ENCODE measurements around the gene CNTNAP5. TPM values are rescaled to one million over a fixed set of nuclear protein-coding genes. Genes with fewer than 3 reads are reported as not detected.

CNTNAP5 gene
- total and polyA plus RNA-seq, 7 donors = not detected

DNA sequence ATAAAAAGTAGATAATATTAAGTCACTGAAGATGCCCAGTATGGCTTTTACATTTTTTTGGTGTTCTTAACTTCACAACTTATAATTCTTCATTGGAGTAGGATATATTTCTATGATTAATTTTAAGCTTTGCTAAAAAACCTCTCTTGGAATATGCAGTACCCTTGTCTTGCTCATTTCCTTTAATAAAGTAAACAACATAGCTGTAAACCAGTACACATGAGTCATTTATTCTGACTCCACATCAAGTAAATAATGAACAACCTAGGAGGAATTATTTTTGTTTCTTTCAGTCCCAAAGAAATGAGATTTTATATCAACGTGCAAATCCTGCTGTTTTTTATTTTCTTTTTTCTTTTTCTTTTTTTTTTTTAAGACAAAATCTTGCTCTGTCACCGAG, 869.1 kb downstream of the CNTNAP5 start:
- no peak overlapping the region for H3K27ac ChIP-seq
- H3K4me1 ChIP-seq = no peaks in the 10 kb centered on the region
- no peaks in the 10 kb centered on the region for H3K9me3 ChIP-seq
- H3K27me3 ChIP-seq (ENCODE audit: insufficient read depth in 3 of 3, low read length in 2 of 3) = no peaks in the 10 kb centered on the region
- no peak for ATAC-seq
- H3K36me3 ChIP-seq (ENCODE audit: insufficient read depth in 1 of 2, low read depth in 1 of 2) = no peaks in the 10 kb centered on the region
- DNase-seq = no peak
- no peak for TF ChIP-seq CTCF (IDR thresholded peaks at IDR 0.05)
- intact Hi-C loops (cut with DNase I) = no loop called here
- no peak overlapping the region for H3K4me3 ChIP-seq
- 45 to 75% (median 59%) methylated on average over 2 of the region's 2 CpGs for WGBS, 3 donors

DNA sequence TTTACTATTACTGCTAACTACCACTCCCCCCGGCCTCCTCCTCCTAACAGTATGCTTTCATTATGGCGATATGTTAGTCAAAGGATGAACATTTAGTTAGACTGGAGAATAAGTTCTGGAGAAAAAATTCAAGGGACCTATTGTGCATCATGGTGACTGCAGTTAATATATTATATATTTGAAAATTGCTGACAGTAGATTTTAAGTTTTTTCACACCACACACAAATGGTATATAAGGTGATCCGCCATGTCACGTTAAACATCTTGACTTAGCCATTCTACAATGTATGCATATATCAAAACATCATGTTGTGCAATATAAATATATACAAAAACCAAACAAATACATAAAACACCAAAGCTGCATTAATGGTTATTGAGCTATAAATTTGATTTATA, 873.7 kb downstream of the CNTNAP5 start:
- Histone ChIP-seq H3K27ac (no peak overlapping the region), H3K27me3 (ENCODE audit: insufficient read depth in 3 of 3, low read length in 2 of 3) (no peaks in the 10 kb centered on the region), H3K36me3 (ENCODE audit: insufficient read depth in 1 of 2, low read depth in 1 of 2) (no peaks in the 10 kb centered on the region), H3K9me3 (no peaks in the 10 kb centered on the region), H3K4me1 (no peaks in the 10 kb centered on the region), H3K4me3 (no peak overlapping the region)
- WGBS, 3 donors = 92 to 97% (median 96%) methylated on average over 4 of the region's 4 CpGs
- intact Hi-C loops (cut with DNase I) = no loop called here
- no peak for TF ChIP-seq CTCF (IDR thresholded peaks at IDR 0.05)
- ATAC-seq (no peak), DNase-seq (no peak)

GRCh38 chr2:124908411-124908810, 883.3 kb downstream of the CNTNAP5 start:
- H3K36me3 ChIP-seq (ENCODE audit: insufficient read depth in 1 of 2, low read depth in 1 of 2) = no peaks in the 10 kb centered on the region
- WGBS, 3 donors = 80 to 84% (median 82%) methylated on average over 2 of the region's 2 CpGs

GRCh38 chr2:124911560-124911959, 886.5 kb downstream of the CNTNAP5 start:
- intact Hi-C loops (cut with DNase I) = no loop called here
- Histone ChIP-seq H3K9me3 (no peaks in the 10 kb centered on the region), H3K27ac (no peak overlapping the region), H3K27me3 (ENCODE audit: insufficient read depth in 3 of 3, low read length in 2 of 3) (no peaks in the 10 kb centered on the region), H3K4me3 (no peak overlapping the region), H3K36me3 (ENCODE audit: insufficient read depth in 1 of 2, low read depth in 1 of 2) (no peaks in the 10 kb centered on the region), H3K4me1 (no peaks in the 10 kb centered on the region)
- 39 to 52% (median 49%) methylated on average over 5 of the region's 5 CpGs for WGBS, 3 donors
- DNase-seq (no peak), ATAC-seq (no peak)
- TF ChIP-seq CTCF (IDR thresholded peaks at IDR 0.05) = no peak

More at GRCh38 chr2:124908411-124908810, 883.3 kb downstream of the CNTNAP5 start:
- Histone ChIP-seq H3K27ac (no peak overlapping the region), H3K27me3 (ENCODE audit: insufficient read depth in 3 of 3, low read length in 2 of 3) (no peaks in the 10 kb centered on the region), H3K4me3 (no peak overlapping the region), H3K9me3 (no peaks in the 10 kb centered on the region), H3K4me1 (no peaks in the 10 kb centered on the region)
- intact Hi-C loops (cut with DNase I) = no loop called here
- no peak for TF ChIP-seq CTCF (IDR thresholded peaks at IDR 0.05)
- DNase-seq = no peak
- no peak for ATAC-seq

DNA sequence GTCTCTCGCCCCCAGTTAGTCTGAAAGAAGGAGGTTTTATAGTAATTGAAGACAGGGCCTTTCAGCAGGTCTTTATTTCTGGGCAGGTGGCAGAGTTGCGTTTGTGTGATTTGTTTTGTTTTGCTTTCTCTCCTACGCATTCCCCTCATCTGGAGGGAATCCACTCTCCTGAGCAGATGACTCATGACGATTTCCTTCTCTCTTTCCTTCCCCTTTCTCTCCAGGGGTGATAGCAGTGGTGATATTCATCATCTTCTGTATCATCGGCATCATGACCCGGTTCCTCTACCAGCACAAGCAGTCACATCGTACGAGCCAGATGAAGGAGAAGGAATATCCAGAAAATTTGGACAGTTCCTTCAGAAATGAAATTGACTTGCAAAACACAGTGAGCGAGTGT, 888.8 kb downstream of the CNTNAP5 start:
- Histone ChIP-seq H3K9me3 (no peaks in the 10 kb centered on the region), H3K4me3 (no peak overlapping the region), H3K36me3 (ENCODE audit: insufficient read depth in 1 of 2, low read depth in 1 of 2) (no peaks in the 10 kb centered on the region), H3K27ac (no peak overlapping the region), H3K27me3 (ENCODE audit: insufficient read depth in 3 of 3, low read length in 2 of 3) (no peaks in the 10 kb centered on the region), H3K4me1 (no peaks in the 10 kb centered on the region)
- intact Hi-C loops (cut with DNase I) = no loop called here
- ATAC-seq (no peak), DNase-seq (no peak)
- TF ChIP-seq CTCF (IDR thresholded peaks at IDR 0.05) = no peak
- WGBS, 3 donors = 72 to 74% (median 73%) methylated on average over 9 of the region's 9 CpGs

All from psoas muscle (tissue), 8 donors.